GM10266 (cell line): ENCODE measurements around the gene KLF13.

Source experiments
- DNase-seq: peaks from one replicate; pipeline ENCODE4 v3.0.0; 2012; ENCODE audit errors: extremely low spot score
- CTCF ChIP-seq: IDR thresholded peaks from 2 replicates; pipeline ENCODE4 v1.5.1; 2012; ENCODE audit warnings: mild to moderate bottlenecking, low read depth; ENCODE audit not compliant: control insufficient read depth, insufficient read depth; ENCODE audit errors: missing control alignments

KLF13 gene

GRCh38 chr15:31367730-31368344 lies 41.2 kb downstream of the KLF13 start:
- TF ChIP-seq CTCF, result no peak

GRCh38 chr15:31369727-31370126 lies 43.1 kb downstream of the KLF13 start:
- no peak for TF ChIP-seq CTCF
- no peak for DNase-seq

More at GRCh38 chr15:31367730-31368344, 41.2 kb downstream of the KLF13 start:
- DNase-seq, result no peak

- DNase-seq, result no peak
- TF ChIP-seq CTCF, result no peak
Observed at GRCh38 chr15:31371520-31372240, 45.0 kb downstream of the KLF13 start.

- TF ChIP-seq CTCF, result no peak
- DNase-seq, result no peak
Observed at GRCh38 chr15:31372635-31373091, 46.0 kb downstream of the KLF13 start.

GRCh38 chr15:31373096-31373865 lies 46.6 kb downstream of the KLF13 start:
- no peak for DNase-seq

GRCh38 chr15:31373970-31374369 lies 47.3 kb downstream of the KLF13 start:
- no peak for DNase-seq
- TF ChIP-seq CTCF, result no peak

More at GRCh38 chr15:31373096-31373865, 46.6 kb downstream of the KLF13 start:
- no peak for TF ChIP-seq CTCF
